CD4-positive, alpha-beta T cell treated with Interferon gamma for 1 hour (primary cell): ENCODE measurements around the gene DVL2.
"Not testable (repeated sequence)": the region's sequence is repeated elsewhere in the genome, so short reads cannot be mapped to it uniquely, and the experiment has no call there.

Experiments
- DNase-seq: peaks from one replicate; pipeline ENCODE4 v3.0.0-alpha.2; 2020

The DVL2 gene

DNA sequence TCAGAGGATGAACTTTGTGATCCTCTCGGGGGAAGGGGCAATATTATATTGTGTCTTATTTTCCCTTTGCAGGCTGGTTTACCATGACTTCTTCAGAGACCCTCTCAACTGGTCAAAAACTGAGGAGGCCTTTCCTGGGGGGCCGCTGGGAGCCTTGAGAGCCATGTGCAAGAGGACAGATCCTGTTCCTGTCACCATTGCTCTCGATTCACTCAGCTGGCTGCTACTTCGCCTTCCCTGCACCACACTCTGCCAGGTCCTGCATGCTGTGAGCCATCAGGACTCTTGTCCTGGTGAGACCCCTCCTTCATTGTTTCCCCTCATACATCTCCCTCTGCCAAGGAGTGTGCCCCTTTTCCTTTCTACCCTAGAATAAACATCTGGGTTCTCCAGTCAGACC, 20.2 kb upstream of the DVL2 start:
- no peak for DNase-seq

DNA sequence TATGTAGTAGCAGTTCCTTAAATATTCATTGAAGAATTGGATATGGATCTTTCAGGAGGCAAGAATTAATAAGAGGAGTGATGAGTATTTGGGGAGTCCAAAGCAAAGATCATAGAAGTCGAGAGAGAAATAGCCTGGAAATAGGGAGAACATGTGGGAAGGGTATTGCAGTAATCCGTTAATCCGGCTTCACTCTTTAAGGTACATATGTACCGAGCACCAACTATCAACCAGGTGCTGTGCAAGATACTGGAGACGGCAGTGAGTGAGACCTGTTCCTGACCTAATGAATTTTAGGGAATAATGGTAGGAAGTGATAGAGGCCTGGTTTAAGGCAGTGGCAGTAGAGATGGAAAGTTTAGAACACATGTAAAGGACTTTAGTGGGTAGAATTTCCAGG, 18.8 kb upstream of the DVL2 start:
- no peak for DNase-seq

DNA sequence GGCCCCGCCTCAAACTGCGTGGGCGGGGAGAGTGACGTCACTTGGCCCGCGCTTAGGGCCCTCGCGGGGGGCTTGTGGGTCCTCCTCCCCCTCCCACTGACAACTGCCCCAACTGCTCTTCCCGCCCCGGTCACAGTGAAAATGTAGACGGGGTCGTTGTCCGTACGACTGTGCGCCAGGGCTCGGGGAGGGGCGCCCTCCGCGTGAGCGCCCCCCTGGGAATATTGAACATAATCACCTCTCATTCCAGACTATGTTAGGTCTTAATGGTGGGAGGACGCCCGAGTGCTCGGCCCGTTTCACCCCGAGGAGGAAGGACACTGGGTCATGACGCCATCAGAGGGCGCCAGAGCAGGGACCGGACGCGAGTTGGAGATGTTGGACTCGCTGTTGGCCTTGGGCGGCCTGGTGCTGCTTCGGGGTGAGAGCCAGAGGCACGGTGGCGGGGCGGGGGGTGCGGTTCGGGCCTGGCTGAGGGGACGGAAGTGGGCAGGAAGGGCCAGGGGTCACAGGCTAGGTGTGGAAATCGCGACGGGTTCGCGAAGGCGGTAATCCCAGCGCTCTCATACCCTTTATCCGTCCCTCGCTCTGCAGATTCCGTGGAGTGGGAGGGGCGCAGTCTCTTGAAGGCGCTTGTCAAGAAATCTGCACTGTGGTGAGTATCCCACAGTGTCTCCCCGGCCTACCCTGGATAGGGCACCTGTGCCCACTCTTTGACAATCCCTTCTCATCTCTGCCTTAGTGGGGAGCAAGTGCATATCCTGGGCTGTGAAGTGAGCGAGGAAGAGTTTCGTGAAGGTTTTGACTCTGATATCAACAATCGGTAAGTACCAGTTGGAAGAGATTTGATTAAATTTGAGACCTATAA, 18.1 kb upstream of the DVL2 start, which contains the start of gene ELP5:
ELP5 (plus strand) TSS at position 40 of the 868 bp plus-strand sequence; CDS start at position 376, 336 bp downstream.
- peak; percentile 90 for DNase-seq

DNA sequence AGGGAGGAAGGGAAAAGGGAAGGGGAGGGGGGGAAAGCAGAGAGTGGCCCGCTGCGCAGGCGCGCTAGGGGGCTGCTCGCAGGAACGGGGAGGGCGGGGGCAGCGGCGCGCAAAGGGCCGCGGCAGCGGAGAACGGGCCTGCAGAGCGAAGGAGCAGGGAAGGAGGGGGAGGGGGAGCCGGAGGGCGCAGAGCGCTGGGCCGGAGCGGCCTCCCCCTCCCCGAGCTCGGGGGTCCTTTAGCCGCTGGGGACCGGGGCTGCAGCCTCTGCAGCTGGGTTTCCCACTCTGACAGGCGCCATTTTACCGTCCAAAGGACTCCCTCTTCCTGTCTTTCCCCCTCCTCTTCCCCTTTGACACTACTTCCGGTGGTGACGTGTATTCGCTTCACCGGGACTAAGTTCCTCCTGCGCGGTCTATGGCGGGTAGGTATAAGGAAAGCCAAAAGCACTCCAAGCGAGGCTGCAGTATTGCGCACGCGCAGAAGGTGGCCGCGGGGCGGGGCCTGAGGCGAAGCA, 17.4 kb upstream of the DVL2 start, which contains the start of gene CTDNEP1:
CTDNEP1 (minus strand) TSS at position 74 of the 515 bp plus-strand sequence. CDS start 438 bp downstream, outside the sequence.
- DNase-seq: peak; percentile 99

DNA sequence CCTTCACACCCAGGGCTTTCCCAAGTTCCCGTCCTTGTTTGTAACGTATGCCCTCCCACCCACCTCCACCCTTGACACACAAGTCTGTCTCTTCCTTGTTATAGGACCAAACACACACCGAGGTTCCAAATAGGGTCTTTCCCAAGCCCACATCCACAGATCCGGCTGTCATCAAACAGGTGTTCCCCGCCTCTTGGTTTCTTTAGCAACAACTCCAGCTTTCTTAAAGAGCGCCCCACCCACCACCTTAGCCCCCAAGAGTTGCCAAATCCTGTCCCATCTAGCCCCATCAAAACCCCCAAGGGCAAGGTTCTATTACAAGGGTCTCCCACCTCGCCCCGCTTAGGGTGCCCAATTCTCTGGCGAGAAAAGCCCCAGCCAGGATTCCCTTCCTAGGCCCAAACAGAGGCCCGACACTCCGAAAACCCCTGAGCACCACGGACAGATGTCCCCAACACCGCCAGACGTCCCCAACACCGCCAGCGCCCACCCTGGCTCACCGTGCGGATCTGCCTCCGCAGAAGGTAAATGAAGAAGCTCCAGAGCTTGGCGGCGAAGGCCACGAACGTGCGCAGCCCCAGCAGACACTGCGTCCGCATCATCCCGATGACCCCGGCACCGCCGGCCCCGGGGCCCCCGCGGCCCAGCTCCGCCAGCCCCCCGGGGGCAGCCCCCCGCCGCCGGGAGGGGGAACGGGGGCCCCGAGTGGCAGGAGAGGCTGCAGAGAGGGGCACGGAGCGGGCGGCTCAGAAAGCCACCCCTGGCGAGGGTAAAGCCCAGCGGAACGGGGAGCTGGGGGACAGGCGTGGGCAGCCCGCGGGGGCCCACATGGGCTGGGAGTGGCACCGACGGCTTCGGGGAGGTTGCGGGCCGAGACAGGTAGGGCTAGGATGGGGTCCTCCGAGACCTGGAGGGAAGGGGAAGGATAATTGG, 16.6 kb upstream of the DVL2 start:
- peak; percentile 63 for DNase-seq

DNA sequence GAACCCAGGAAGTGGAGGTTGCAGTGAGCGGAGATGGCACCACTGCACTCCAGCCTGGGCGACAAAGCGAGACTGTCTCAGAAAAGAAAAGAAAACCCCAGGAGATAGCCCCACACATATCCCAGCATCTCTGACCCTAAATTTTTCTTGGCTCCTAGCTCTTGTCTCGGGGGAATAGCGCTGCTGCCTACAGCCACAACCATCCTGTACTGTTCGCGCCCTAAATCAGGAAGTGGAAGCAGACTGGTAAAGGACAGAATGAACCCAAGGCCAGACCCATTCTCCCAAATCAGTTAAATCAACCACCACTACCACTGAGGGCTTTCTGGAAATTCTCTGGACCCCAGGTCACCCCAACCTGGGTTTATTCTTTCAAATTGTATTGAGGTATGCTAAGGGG, 15.5 kb upstream of the DVL2 start:
- DNase-seq: no peak

DNA sequence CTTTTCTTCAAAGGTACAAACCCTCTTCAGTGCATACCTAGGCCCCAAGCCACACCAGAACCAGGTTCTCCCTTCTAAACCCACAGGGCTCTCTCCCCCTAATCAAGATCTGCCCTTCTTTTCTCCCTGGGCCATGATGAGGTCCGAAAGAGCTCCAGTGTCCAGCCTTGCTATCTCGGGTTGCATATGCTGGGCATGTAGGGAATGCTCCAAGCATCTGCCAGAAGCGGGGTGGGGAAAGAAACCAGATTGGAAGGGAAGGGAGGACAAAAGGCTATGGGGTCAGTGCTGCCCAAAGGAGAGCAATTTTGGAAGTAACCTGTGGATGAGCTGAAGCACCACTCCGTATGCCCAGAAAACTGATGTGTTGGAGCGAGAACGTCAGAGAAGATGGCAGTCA, 14.9 kb upstream of the DVL2 start:
- DNase-seq: no peak

DNA sequence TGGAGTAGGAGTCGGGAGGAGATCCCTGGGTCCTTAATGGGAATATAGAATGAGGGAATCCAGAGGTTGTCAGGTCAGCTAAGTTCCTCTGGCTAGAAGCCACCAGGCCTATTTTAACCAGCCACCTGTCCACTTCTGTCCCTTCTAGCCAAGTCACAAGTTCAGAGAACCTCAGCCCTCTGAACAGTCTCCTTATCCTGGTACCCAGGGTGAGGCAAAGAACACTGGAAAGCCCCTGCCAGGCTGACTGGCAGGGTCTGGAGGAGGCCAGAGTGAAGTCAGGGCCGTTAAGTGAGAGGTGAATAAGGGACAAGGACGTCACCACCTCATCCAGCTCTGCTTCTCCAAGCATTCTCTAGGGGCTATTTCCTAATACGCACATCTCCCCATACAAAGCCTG, 14.5 kb upstream of the DVL2 start:
- DNase-seq: no peak

DNA sequence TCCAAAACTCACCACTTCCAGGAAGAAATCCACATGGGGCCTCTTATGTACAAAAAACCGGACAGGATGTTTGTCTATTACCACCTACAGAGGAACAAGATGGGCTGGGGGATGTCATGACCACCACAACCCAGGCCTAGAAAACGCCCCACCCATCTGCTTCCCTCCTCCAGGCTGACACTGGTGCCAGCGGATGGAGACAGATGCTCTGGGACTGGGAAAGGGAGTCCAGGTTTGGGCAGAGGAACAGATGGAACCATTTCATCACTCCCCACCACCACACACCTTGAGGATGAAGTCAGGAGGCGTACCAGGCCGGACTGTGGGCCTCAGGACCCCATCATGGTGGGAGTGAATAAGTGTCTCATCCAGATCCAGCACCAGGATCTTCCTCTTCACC, 12.5 kb upstream of the DVL2 start:
- no peak for DNase-seq

DNA sequence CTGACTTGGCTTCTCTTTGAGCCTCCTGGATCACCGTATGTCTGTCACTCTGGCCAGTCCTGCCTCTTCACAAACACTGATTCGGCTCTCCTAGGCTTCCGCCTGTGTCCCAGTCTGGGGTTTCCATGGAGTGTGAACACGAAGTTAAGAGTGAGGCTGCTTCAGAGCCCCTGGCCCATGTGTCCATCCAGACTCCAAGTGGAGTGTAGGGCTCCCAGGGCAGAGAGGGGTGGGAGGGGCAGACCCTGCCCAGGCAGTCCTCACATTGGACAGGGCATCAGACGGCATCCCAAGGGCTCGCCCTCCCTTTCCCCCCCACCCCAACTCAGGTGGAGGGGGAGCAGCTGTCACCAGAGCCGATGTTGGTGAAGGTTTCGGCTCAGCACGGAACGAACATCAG, 9.5 kb upstream of the DVL2 start:
- not testable (repeated sequence) for DNase-seq

DNA sequence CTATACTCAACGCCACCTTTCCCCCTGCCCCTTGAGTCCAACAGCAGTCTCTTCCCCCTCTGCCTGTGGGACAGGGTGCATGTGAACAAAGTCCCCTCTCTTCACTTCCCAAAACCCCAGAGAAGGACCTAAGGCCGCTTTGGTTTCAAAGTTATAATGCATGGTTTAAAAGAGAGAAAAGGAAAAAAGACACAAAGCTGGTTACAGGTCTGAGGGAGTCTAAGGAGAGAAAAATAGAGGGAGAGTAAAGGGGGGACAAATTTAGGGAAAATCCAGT, 9.1 kb upstream of the DVL2 start:
- DNase-seq: no peak

DNA sequence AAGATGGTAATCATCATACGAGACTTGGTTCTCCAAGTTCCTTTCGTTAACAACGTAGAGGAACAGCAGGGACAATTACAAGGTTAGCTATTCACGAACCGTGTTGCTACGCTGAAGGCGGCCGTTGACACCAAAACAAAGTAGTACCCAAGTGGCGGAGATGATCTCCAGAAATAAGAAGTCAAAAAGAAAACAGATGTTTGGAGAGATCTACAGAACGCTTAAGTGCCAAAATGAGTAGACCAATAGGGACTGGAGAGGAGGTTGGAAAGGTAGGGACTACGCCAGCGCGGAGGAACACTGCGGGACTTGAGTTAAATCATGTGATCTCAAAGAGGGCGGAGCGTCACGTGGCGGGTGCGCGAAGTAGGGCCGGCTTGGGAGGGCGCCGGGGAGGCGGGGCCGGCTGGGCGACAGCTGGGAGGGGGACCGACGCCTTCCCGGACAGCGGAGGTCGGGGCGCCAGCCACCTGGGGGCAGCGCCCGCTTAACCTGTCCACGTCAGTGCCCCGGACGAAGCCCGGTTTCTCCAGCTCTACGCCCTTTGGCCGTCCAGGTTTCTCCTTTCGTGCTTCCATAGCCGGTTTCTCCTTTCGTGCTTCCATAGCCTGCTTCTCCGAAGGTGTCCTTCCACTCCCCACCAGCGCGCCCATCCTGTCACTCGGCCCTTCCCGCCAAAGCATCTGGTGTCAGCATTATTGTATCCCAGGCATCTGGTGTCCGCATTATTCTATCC, 8.6 kb upstream of the DVL2 start:
- DNase-seq: peak; percentile 92

DNA sequence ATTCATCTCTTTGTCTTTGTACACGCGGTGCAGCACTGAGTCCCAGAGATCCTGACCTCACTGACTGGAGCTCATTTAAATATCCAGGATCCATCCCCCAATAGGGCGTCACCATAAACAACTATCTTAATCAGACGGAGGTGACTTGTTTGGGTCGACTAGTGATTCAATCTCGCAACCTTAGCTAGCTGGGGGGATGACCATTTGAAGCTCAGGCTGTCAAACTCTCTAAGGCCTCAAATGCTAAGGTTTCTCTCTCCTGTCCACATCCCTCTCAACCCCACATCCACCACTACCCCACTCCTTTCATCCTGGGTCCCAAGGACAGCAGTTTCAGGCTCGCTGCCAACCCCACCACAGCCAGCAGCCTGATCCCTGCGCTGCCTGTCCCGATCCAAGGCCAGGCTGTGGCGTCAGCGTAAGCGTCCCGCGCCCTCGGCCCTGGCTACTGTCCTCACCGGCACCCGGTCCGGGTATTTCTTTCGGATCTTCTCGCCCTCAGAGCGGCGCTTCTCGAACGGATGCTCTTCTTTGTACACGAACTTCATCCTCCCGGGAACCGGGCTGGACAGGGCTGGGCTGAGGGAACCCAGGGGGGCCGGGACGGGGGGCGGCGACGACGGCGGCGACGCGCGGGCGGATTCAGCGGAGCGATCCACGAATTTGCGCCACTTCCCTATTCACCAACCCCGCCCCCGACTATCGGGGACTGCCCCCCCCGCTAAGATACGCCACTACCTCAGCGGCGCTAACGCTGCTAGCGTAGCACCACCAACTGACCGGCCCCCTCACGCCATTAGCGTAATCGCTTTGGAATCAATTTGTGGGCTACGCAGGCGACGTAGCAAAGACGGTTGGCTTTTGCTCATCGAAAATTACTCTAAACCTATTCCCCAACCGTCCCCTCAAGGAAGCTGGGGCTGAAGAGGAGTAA, 7.7 kb upstream of the DVL2 start, which contains the start of gene GABARAP:
GABARAP (minus strand) TSS at position 667 of the 934 bp plus-strand sequence; CDS start at position 548, 119 bp downstream.
- peak; percentile 88 for DNase-seq

DNA sequence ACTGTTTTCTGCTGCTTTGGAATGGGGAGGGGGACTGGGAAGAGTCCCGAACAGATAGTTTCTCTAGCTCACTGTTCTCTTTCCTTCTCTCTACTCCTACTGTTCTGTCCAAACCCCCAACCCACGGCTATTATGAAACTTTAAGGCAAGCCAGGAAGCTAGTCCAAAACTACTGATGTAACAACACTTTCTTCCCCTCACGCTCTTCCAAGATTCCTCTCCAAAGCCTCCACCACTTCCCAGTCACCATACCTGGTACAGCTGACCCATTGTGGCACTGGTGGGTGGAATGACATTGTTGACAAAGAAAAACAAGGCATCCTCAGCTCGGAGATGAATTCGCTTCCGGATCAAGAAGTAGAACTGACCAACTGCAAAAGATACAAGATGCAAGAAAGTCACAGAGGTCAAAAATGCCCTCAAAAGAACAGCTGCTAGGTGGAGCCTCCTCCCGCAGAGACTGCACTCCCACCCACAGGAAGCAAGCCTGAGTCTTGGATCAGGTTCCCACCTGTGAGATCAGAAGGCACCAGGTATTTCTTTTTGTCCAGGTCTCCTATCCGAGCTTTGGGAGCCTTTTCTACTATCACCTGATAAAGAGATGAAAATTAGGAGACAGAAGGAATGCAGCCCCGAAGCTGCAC, 6.9 kb upstream of the DVL2 start:
- DNase-seq: no peak

DNA sequence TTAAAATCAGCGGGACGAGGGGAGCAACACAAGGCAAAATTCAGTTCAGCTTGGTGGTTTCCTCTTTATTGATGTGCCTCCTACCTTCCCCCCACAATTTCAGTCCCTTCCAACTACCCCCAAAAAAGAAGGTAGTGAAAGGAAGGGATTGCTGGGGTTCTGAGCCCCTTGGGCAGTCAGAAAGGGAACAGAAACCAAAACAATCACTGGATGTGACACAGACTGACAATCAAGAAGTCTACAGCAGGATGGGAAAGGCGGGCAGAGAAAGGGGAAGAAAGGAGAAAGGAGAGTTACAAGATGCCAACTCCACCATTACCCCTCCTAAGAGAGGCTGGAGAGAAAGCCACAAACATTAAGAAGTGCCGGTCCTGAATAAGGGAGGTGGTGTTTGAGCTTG, 6.1 kb upstream of the DVL2 start:
- DNase-seq: no peak

DNA sequence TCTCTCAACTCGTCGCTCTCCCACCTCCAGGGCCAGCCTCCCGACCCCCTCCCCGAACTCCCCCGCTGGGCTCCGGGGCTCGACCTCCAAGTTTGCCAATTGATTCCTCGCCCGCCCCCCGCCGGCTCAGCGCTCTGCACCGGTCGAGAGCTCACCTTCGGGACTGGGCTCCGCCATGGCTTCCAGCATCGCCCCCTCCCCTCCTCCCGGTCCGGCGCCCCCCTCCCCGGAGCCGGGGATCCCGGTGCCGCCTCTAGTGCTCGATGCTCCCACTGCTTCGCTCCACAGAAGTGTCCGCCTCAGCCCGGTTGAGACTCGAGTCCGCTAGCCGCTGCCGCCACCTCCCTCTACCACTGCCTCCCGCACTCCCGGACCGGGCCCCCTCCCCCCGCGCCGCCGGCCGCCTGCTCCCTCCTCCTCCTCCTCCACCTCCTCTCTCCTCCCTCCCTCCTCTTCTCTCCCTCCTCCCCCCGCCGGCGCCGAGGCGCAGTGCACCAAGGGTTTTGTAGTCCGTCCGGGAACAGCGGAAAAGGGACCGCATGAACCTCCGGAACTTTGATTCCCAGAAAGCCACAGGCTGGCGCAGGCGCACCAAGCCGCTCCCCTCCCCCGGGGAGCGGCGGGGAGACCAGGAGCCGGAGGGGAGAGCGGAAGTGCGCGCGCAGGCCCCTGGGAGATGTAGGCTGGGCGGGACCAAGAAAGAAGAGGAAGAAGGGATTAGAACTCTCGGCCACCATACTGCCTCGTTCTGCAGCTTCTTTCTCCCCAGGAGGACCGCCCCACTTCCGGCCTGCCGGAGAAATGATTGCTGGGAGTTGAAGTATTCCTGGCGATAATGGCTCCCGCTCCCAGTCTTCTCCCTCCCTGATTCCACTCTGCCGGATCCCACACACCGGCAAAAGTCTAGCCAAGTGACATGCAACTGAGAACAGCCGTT, 5.0 kb upstream of the DVL2 start, which contains the start of gene PHF23:
PHF23 (minus strand) TSS at position 367 of the 937 bp plus-strand sequence; CDS start at position 189, 178 bp downstream.
- DNase-seq: peak; percentile 99

DNA sequence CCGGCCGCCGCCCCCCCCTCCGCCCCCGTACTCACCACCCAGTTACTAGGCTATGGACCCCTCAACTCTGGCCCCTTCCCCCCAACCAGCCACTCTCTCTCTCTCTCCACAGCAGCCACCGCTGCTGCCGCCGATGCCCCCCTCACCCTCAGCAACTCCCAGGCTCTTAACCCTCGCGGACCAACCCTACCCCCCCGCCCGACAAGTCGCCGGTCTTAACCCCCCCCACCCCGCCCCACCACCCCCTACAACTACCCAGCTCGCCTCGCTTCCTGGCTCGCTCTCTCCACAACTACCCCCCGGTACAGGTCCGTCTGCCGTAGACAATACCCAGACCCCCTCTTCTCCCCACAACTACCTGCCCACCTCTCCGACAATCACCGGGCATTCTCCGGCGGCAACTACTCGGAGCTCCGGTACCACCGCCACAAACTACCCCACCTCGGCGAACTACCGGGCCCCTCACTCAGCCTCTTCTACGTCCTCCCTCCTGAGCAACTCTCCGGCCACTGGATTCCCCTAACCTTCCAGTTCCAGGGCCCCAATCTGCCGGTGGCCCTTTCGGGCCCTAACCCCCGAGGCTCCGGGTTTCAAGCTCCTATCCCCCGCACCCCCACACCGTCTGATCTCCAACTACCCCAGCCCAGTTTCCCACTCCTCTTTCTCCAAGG, 4.2 kb upstream of the DVL2 start:
- DNase-seq: peak; percentile 62

DNA sequence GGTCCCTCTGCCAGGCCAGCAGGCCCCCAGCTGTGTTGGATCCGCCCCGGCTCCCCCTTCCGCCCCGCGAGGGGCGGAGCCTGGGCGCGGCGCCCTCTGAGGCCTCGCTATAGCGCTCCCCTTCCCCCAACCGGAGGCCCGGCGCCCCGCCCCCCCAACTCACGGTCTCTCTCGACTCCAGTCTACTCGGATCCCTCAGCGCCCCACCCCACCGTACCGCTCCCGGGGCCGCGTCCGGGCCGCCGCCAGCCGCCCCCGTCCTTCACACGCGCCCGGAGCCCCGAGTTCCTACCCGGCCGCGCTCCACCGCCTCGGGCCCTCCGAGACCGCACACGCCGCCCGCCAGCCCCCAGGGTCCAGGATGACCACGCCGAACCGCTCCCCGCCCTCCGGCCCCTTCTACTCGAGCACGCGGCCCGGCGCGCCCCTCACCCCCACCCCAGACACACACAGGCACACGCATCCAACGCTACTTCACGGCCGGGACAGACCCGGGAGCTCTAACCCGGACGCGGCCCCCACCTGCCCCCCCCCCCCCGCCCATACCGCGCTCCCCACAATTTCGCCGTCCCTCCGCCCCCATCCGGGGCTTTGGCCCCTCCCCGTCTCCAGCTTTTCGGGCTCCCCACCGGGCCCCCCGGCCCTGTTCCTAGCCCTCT, 3.6 kb upstream of the DVL2 start:
- peak; percentile 85 for DNase-seq
